Measurements from ENCODE around the gene ZNF652.

DNA sequence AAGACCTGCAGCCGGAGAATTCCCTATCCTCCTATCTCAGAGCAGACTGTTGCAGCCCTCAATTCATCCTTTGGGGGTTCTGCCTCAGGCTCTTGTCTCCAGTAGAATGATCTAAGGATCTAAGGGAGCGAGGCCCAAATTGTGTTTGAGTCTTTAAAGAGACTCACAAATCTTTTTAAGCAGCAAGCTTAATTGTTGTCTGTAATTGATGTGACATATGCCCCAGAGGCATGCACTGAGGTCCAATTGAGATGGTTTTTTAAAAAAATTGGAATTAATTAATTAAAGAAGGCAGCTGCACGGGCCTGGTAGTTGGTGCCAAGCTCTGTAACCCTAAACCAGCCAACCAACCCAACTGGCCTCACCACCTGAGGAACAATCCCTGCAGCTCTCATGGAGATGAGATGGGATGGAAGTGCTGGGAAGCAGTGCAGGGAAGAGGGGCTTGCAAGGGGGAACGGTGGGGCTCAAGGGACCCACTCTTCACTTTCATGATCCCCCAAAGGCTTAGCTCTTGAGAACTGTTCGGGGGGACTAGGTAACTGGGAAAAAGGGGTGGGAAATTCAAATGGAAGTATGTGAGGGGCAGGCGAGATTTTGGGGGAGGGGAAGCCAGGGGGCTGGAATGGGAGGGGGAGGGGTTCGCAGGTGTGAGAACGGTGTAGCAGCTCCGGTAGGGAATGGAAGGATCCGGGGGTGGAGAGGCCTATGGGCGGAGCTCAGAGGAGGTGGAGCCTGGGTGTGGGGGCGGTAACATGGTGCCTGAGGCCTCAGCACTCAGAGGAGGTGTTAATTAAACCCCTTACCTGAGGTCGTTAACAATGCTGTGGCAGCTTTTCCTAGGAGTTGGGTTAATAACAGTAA lies 9.2 kb upstream of the ZNF652 start:
- TF ChIP-seq SNAI2 (CRISPR knock-in tag; IDR thresholded peaks at IDR 0.05) = no peak
- TF ChIP-seq, protein P1, sequence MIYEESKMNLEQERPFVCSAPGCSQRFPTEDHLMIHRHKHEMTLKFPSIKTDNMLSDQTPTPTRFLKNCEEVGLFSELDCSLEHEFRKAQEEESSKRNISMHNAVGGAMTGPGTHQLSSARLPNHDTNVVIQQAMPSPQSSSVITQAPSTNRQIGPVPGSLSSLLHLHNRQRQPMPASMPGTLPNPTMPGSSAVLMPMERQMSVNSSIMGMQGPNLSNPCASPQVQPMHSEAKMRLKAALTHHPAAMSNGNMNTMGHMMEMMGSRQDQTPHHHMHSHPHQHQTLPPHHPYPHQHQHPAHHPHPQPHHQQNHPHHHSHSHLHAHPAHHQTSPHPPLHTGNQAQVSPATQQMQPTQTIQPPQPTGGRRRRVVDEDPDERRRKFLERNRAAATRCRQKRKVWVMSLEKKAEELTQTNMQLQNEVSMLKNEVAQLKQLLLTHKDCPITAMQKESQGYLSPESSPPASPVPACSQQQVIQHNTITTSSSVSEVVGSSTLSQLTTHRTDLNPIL (CRISPR knock-in tag; IDR thresholded peaks at IDR 0.05; ENCODE audit: low read depth) = no peak
- TF ChIP-seq, protein P2, sequence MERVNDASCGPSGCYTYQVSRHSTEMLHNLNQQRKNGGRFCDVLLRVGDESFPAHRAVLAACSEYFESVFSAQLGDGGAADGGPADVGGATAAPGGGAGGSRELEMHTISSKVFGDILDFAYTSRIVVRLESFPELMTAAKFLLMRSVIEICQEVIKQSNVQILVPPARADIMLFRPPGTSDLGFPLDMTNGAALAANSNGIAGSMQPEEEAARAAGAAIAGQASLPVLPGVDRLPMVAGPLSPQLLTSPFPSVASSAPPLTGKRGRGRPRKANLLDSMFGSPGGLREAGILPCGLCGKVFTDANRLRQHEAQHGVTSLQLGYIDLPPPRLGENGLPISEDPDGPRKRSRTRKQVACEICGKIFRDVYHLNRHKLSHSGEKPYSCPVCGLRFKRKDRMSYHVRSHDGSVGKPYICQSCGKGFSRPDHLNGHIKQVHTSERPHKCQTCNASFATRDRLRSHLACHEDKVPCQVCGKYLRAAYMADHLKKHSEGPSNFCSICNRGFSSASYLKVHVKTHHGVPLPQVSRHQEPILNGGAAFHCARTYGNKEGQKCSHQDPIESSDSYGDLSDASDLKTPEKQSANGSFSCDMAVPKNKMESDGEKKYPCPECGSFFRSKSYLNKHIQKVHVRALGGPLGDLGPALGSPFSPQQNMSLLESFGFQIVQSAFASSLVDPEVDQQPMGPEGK (CRISPR knock-in tag; IDR thresholded peaks at IDR 0.05; ENCODE audit: borderline replicate concordance) = no peak
- TF ChIP-seq ARNTL (CRISPR knock-in tag; IDR thresholded peaks at IDR 0.05; ENCODE audit: borderline replicate concordance, low read depth) = no peak
- TF ChIP-seq ISL1 (CRISPR knock-in tag; IDR thresholded peaks at IDR 0.05) = no peak
- TF ChIP-seq ZFP30 (CRISPR knock-in tag; IDR thresholded peaks at IDR 0.05) = no peak
- no peak for TF ChIP-seq RARB (CRISPR knock-in tag; IDR thresholded peaks at IDR 0.05)
- TF ChIP-seq CSDC2 (CRISPR knock-in tag; IDR thresholded peaks at IDR 0.05) = no peak
